B cell (primary cell): ENCODE measurements around the gene TFF1. TPM values are rescaled to one million over a fixed set of nuclear protein-coding genes. Genes with fewer than 3 reads are reported as not detected.

Source experiments
- ATAC-seq: fragments of 200-7000 bp; cut with Tn5 transposase; one replicate; pipeline ENCODE4 v1.10.0; 2021; ENCODE audit warnings: low read depth, mild to moderate bottlenecking, moderate number of reproducible peaks, moderate library complexity
- CTCF ChIA-PET: fragments of 350-600 bp; sonication (Branson Sonifier 250); formaldehyde crosslinking; loops from one replicate; lab custom pipeline; 2021; ENCODE audit warnings: antibody characterized with exemption, inconsistent platforms; lab: Charles Lee
- POLR2A ChIA-PET: fragments of 350-600 bp; sonication (Branson Sonifier 250); formaldehyde crosslinking; loops from one replicate; lab custom pipeline; 2021; ENCODE audit warnings: antibody characterized with exemption; lab: Charles Lee
- DNase-seq: peaks from one replicate; pipeline ENCODE4 v3.0.0; 2013
- H2AFZ ChIP-seq: 2 replicates; pipeline ENCODE4 v1.6.1; 2012; ENCODE audit warnings: mild to moderate bottlenecking, low read depth, low read length; ENCODE audit not compliant: insufficient read depth, poor library complexity, severe bottlenecking
- H3K27ac ChIP-seq, 2 donors: 1 replicate in 1 of 2; 2 replicates in 1 of 2; pipeline ENCODE4 v1.5.1; 2012 to 2013; ENCODE audit warnings: low read length in 2 of 2, mild to moderate bottlenecking in 2 of 2, moderate library complexity in 1 of 2
- H3K27me3 ChIP-seq, 4 experiments: fragments of 200-600 bp in 1 of 4; sonication (generic) in 1 of 4; replicated peaks in 1 of 4; 1 replicate in 2 of 4; 2 replicates in 2 of 4; pipeline versions ENCODE4 v1.6.1 to v1.7.0; 2013 to 2016; ENCODE audit warnings: low read length in 3 of 4, mild to moderate bottlenecking in 2 of 4, mixed read lengths in 1 of 4, moderate library complexity in 1 of 4; ENCODE audit not compliant: insufficient read depth in 4 of 4, control insufficient read depth in 3 of 4; ENCODE audit errors: control extremely low read depth in 1 of 4
- H3K36me3 ChIP-seq, 2 experiments: replicated peaks in 1 of 2; 1 replicate in 1 of 2; 2 replicates in 1 of 2; pipeline versions ENCODE4 v1.6.1 to v1.7.1; 2013; ENCODE audit warnings: low read length in 1 of 2; ENCODE audit not compliant: insufficient read depth in 2 of 2, control insufficient read depth in 1 of 2; ENCODE audit errors: control extremely low read depth in 1 of 2, extremely low read depth in 1 of 2
- H3K4me1 ChIP-seq, 2 donors: fragments of 200-600 bp in 1 of 2; sonication (generic) in 1 of 2; 1 replicate in 1 of 2; 2 replicates in 1 of 2; pipeline versions ENCODE4 v1.5.1 to v1.6.1; 2013 to 2017; ENCODE audit warnings: low read length in 2 of 2; ENCODE audit not compliant: control insufficient read depth in 2 of 2, insufficient read depth in 2 of 2
- H3K4me2 ChIP-seq: replicated peaks from 2 replicates; pipeline ENCODE3; 2012; ENCODE audit warnings: mild to moderate bottlenecking, low read depth, low read length; ENCODE audit not compliant: poor library complexity, severe bottlenecking
- H3K4me3 ChIP-seq, 5 experiments: fragments of 200-600 bp in 1 of 5; sonication (generic) in 1 of 5; 1 replicate in 3 of 5; 2 replicates in 2 of 5; pipeline versions ENCODE4 v1.5.1 to v1.7.0; 2011 to 2016; ENCODE audit warnings: low read length in 4 of 5, mild to moderate bottlenecking in 4 of 5, low read depth in 2 of 5, control low read depth in 1 of 5, moderate library complexity in 1 of 5; ENCODE audit not compliant: insufficient read depth in 1 of 5; ENCODE audit errors: control extremely low read depth in 1 of 5, extremely low read depth in 1 of 5
- H3K79me2 ChIP-seq: fragments of 200-600 bp; sonication (generic); one replicate; pipeline ENCODE4 v1.6.0; 2016; ENCODE audit warnings: low read length; ENCODE audit not compliant: control insufficient read depth, insufficient read depth
- H3K9ac ChIP-seq: fragments of 200-600 bp; sonication (generic); 2 replicates; pipeline ENCODE4 v1.6.1; 2017; ENCODE audit warnings: mild to moderate bottlenecking, low read length, moderate library complexity
- H3K9me3 ChIP-seq, 3 donors: one replicate each; pipeline versions ENCODE4 v1.6.1 to v1.7.1; 2013; ENCODE audit warnings: low read length in 2 of 3; ENCODE audit not compliant: control insufficient read depth in 2 of 3, insufficient read depth in 1 of 3; ENCODE audit errors: control extremely low read depth in 1 of 3
- H4K20me1 ChIP-seq: 2 replicates; pipeline ENCODE4 v1.6.0; 2012; ENCODE audit warnings: mild to moderate bottlenecking, low read length; ENCODE audit not compliant: insufficient read depth, control insufficient read depth, poor library complexity, severe bottlenecking
- H3K27ac Mint-ChIP-seq: one replicate; pipeline ENCODE4 v1.8.0; 2021; ENCODE audit warnings: mixed read lengths
- H3K27me3 Mint-ChIP-seq: one replicate; pipeline ENCODE4 v1.8.0; 2021; ENCODE audit warnings: mixed read lengths
- H3K4me1 Mint-ChIP-seq: one replicate; pipeline ENCODE4 v1.8.0; 2021; ENCODE audit warnings: mixed read lengths
- H3K4me3 Mint-ChIP-seq: one replicate; pipeline ENCODE4 v1.8.0; 2021; ENCODE audit warnings: mixed read lengths
- H3K9me3 Mint-ChIP-seq: one replicate; pipeline ENCODE4 v1.8.0; 2022; ENCODE audit warnings: mixed read lengths; ENCODE audit not compliant: insufficient read depth
- CTCF ChIP-seq: fragments of 200-600 bp; IDR thresholded peaks from one replicate; pipeline ENCODE4 v1.8.0; 2022; ENCODE audit warnings: antibody characterized with exemption, mild to moderate bottlenecking
- EZH2 ChIP-seq: IDR thresholded peaks from 2 replicates; pipeline ENCODE4 v1.6.1; 2012; ENCODE audit warnings: borderline replicate concordance, low read depth, mild to moderate bottlenecking, moderate library complexity, low read length; ENCODE audit not compliant: insufficient read depth, poor library complexity, severe bottlenecking
- WGBS: methylation state at CpG from one replicate; pipeline ENCODE4 v1.1.5; 2013; ENCODE audit warnings: missing lambda C conversion rate; ENCODE audit not compliant: insufficient coverage; 5-methylcytosine and 5-hydroxymethylcytosine counted together
- intact Hi-C: fragments of 100-400 bp; cut with micrococcal nuclease; formaldehyde crosslinking; loops from one replicate; pipeline ENCODE4 v1.10.0; 2022
- polyA plus RNA-seq: library from polyadenylated mRNA; depleted of rRNA; stranded (reverse); fragments of >200 nt; gene quantifications from 2 replicates; pipeline ENCODE4 v1.2.3, GENCODE V29; 2012
- total RNA-seq, 2 donors: library from RNA; stranded (reverse); fragments of 120-200 nt in 1 of 2; gene quantifications; 1 replicate in 1 of 2; 2 replicates in 1 of 2; pipeline versions ENCODE4 v1.2.3 to v1.2.4, GENCODE V29; 2013 to 2022

The TFF1 gene
- total and polyA plus RNA-seq, 2 donors (not counting 1 experiment from before 2014, with no cell fraction given) = not detected

DNA sequence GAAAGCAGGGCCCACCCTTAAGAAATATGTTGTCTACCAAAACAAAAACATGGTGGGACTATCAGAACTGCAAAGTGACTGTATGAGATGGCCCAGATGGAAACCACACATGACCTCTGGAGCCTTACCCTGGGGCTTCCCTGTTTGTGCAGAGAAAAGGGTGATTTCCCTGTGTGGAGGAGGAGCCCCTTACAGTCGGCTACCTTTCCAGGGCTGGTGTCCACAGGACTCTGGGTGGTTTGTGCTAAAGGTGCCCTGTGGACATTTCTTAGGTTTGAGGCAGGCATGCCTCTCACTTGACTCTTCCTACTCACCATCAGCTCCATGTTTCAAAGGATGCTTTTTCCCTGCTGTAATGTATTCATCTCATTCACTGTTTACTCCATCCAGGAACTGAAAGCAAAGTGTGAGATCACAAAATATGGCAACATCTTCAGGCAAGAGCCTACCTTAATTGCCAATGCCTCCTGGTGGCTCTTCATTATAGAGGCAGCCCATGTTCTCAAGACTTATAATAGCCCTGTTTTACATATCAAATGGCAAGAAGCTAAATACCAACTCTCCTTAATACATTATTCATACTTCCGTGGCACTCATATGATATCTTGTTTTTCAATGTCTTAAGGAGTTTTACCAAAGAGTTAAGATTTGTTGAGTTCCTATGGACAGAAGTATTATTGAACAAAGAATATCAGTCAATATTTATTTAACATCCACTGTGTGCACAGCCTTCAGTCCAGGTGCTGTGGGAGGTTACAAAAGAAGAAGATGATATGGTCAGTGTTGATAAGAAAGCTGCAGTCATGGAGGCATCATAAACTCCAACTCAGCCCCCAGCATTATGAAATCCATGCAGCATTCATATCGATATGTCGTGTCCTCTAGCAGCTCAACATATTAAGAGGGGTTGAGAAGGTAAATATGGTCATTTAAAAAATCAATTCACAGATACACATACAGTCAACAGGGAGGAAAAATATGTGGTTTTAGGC is 35.7 kb downstream of the TFF1 start:
- Histone ChIP-seq H3K4me3 (no peak overlapping the region), H3K9me3 (peaks cover 1 to 13% (median 10%) of the 10 kb centered on the region in 3 donors), H3K27me3 (peaks cover 0 to 17% (median 6%) of the 10 kb centered on the region in 4 experiments), H2AFZ (no peak overlapping the region), H3K79me2 (no peaks in the 10 kb centered on the region), H3K27ac (no peak overlapping the region), H3K36me3 (no peaks in the 10 kb centered on the region), H3K4me1 (no peaks in the 10 kb centered on the region), H3K9ac (no peak overlapping the region), H3K4me2 (no peak overlapping the region), H4K20me1 (no peaks in the 10 kb centered on the region)
- Mint-ChIP-seq H3K27ac (no peak overlapping the region), H3K4me3 (no peak overlapping the region), H3K9me3 (peaks cover 13% of the 10 kb centered on the region), H3K4me1 (no peaks in the 10 kb centered on the region), H3K27me3 (peaks cover 21% of the 10 kb centered on the region)
- WGBS = no CpG with 5 or more reads among the region's 4 CpGs
- CTCF ChIA-PET = interaction anchor here (1.0 to 1.2 kb wide), 2 partner anchors 21 to 206 kb away, joined by 3 read pairs; no protein-coding TSS in a partner anchor
- intact Hi-C loops = loop anchor here (10.0 kb wide), 1 partner anchor 166 kb away; no protein-coding TSS in a partner anchor
- no peak for DNase-seq
- POLR2A ChIA-PET = no interaction called here
- ATAC-seq = no peak
- TF ChIP-seq EZH2 (no peak), CTCF (no peak)

DNA sequence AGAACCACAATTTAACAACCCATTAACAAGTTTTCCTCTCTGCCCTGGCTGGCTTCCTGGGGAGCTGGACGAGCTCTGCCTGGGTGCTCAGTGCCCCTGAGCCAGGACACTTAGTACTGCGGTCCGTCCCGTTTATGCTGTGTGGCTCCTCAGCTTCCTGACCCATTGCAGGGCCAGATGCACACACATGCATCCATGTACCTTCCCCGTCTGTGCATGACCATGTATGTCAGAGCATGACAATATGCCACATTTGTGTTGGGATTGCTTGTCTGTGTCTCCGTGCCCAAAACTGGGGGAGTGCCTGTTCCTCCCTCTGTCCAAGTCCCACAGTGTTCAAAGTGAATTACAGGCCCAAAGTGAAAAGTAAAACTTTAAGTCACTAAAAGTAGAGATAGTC is 41.4 kb downstream of the TFF1 start:
- intact Hi-C loops = no loop called here
- ATAC-seq (no peak), DNase-seq (no peak)
- H3K27ac Mint-ChIP-seq = no peak overlapping the region
- H3K4me3 Mint-ChIP-seq = no peak overlapping the region
- CTCF ChIA-PET = no interaction called here
- no peak overlapping the region for H2AFZ ChIP-seq
- no peaks in the 10 kb centered on the region for H3K9me3 Mint-ChIP-seq
- POLR2A ChIA-PET = no interaction called here
- no peaks in the 10 kb centered on the region for H3K9me3 ChIP-seq
- H3K27me3 ChIP-seq = peaks cover 0 to 16% (median 5%) of the 10 kb centered on the region in 4 experiments
- H3K36me3 ChIP-seq = no peaks in the 10 kb centered on the region
- peaks cover 3% of the 10 kb centered on the region for H3K4me1 Mint-ChIP-seq
- no peaks in the 10 kb centered on the region for H3K79me2 ChIP-seq
- H4K20me1 ChIP-seq = no peaks in the 10 kb centered on the region
- TF ChIP-seq CTCF = no peak
- peaks cover 31% of the 10 kb centered on the region for H3K27me3 Mint-ChIP-seq
- 98% methylated on average over 5 of the region's 6 CpGs for WGBS
- peaks cover 2% of the 10 kb centered on the region in 2 donors for H3K4me1 ChIP-seq
- H3K9ac ChIP-seq = no peak overlapping the region
- H3K4me3 ChIP-seq = no peak overlapping the region
- no peak overlapping the region for H3K27ac ChIP-seq
- no peak overlapping the region for H3K4me2 ChIP-seq
